Kasumi-1 (cell line): ENCODE results near the gene GNAO1.

Experiments
- DNase-seq, 2 experiments: peaks; one replicate each; lab custom pipeline; 2025; lab: John Stamatoyannopoulos, UW

The GNAO1 gene

GRCh38 chr16:56349711-56350161 lies 158.4 kb downstream of the GNAO1 start:
- no peak for DNase-seq

- DNase-seq, result no peak
These were observed 159.5 kb downstream of the GNAO1 start for GRCh38 chr16:56350491-56351405.

- no peak for DNase-seq
These were observed 160.2 kb downstream of the GNAO1 start for GRCh38 chr16:56351481-56351880.

GRCh38 chr16:56352351-56353053 lies 161.2 kb downstream of the GNAO1 start:
- no peak for DNase-seq

GRCh38 chr16:56353054-56353921 lies 162.0 kb downstream of the GNAO1 start:
- no peak for DNase-seq

GRCh38 chr16:56354016-56354415 lies 162.7 kb downstream of the GNAO1 start:
- no peak for DNase-seq

- no peak for DNase-seq
These were observed 163.5 kb downstream of the GNAO1 start for GRCh38 chr16:56354746-56355145.

- DNase-seq, result no peak
These were observed 163.9 kb downstream of the GNAO1 start for GRCh38 chr16:56355221-56355620.

GRCh38 chr16:56355786-56356275 lies 164.5 kb downstream of the GNAO1 start:
- no peak for DNase-seq

- DNase-seq, result peak; percentile 63 to 68
These were observed 165.3 kb downstream of the GNAO1 start for GRCh38 chr16:56356276-56357240.

- no peak for DNase-seq
These were observed 166.0 kb downstream of the GNAO1 start for GRCh38 chr16:56357241-56357764.

GRCh38 chr16:56357765-56358322 lies 166.6 kb downstream of the GNAO1 start:
- DNase-seq, result no peak

- DNase-seq, result no peak
These were observed 169.1 kb downstream of the GNAO1 start for GRCh38 chr16:56360117-56361008.

GRCh38 chr16:56362057-56362655 lies 170.9 kb downstream of the GNAO1 start:
- DNase-seq, result no peak

- no peak for DNase-seq
These were observed 171.4 kb downstream of the GNAO1 start for GRCh38 chr16:56362706-56363105.

GRCh38 chr16:56363181-56363716 lies 172.0 kb downstream of the GNAO1 start:
- DNase-seq, result no peak

GRCh38 chr16:56363781-56364565 lies 172.7 kb downstream of the GNAO1 start:
- no peak for DNase-seq

- no peak for DNase-seq
These were observed 173.6 kb downstream of the GNAO1 start for GRCh38 chr16:56364865-56365264.
